ENCODE measurements around the gene MYMX. TPM values are rescaled to one million over a fixed set of nuclear protein-coding genes. Genes with fewer than 3 reads are reported as not detected.

Gene MYMX
- total RNA-seq, 2 experiments from 2014 or later = not detected

- DNase-seq (no peak), ATAC-seq (ENCODE audit: poor library complexity) (no peak)
- ChIA-PET CTCF (interaction anchor here (1.0 to 1.5 kb wide), 2 partner anchors 12 to 78 kb away, joined by 3 to 4 read pairs; partner anchors contain the start of genes AARS2 and SLC29A1), POLR2A (interaction anchor here (4.4 kb wide), 1 partner anchor 11 kb away, joined by 65 read pairs; the partner anchor contains the start of gene HSP90AB1)
- Mint-ChIP-seq H3K27ac (no peak overlapping the region), H3K4me3 (no peak overlapping the region), H3K36me3 (ENCODE audit: low read depth) (no peaks in the 10 kb centered on the region), H3K9me3 (no peaks in the 10 kb centered on the region), H3K4me1 (ENCODE audit: low read depth) (peaks cover 8% of the 10 kb centered on the region), H3K27me3 (no peaks in the 10 kb centered on the region)
- Histone ChIP-seq H3K36me3 (ENCODE audit: insufficient read depth, low read length) (no peaks in the 10 kb centered on the region), H3K27ac (ENCODE audit: low read depth in 1 of 2, low read length in 2 of 2) (no peak overlapping the region), H3K4me3 (ENCODE audit: low read length) (no peak overlapping the region), H3K4me1 (ENCODE audit: insufficient read depth, low read length) (peaks cover 18% of the 10 kb centered on the region), H3K27me3 (ENCODE audit: control insufficient read depth in 1 of 2, insufficient read depth in 2 of 2, low read length in 2 of 2) (no peaks in the 10 kb centered on the region), H3K9me3 (ENCODE audit: control insufficient read depth in 1 of 2, insufficient read depth in 1 of 2, low read length in 2 of 2) (no peaks in the 10 kb centered on the region)
- intact Hi-C loops (cut with DNase I, micrococcal nuclease) = loop anchor here in 1 of 2 experiments (5.0 kb wide), 1 partner anchor 138 kb away; no protein-coding TSS in a partner anchor
- TF ChIP-seq, protein P1, sequence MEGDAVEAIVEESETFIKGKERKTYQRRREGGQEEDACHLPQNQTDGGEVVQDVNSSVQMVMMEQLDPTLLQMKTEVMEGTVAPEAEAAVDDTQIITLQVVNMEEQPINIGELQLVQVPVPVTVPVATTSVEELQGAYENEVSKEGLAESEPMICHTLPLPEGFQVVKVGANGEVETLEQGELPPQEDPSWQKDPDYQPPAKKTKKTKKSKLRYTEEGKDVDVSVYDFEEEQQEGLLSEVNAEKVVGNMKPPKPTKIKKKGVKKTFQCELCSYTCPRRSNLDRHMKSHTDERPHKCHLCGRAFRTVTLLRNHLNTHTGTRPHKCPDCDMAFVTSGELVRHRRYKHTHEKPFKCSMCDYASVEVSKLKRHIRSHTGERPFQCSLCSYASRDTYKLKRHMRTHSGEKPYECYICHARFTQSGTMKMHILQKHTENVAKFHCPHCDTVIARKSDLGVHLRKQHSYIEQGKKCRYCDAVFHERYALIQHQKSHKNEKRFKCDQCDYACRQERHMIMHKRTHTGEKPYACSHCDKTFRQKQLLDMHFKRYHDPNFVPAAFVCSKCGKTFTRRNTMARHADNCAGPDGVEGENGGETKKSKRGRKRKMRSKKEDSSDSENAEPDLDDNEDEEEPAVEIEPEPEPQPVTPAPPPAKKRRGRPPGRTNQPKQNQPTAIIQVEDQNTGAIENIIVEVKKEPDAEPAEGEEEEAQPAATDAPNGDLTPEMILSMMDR (IDR thresholded peaks at IDR 0.05) = no peak
Observed at GRCh38 chr6:44235269-44235668, 18.5 kb downstream of the MYMX start.

DNA sequence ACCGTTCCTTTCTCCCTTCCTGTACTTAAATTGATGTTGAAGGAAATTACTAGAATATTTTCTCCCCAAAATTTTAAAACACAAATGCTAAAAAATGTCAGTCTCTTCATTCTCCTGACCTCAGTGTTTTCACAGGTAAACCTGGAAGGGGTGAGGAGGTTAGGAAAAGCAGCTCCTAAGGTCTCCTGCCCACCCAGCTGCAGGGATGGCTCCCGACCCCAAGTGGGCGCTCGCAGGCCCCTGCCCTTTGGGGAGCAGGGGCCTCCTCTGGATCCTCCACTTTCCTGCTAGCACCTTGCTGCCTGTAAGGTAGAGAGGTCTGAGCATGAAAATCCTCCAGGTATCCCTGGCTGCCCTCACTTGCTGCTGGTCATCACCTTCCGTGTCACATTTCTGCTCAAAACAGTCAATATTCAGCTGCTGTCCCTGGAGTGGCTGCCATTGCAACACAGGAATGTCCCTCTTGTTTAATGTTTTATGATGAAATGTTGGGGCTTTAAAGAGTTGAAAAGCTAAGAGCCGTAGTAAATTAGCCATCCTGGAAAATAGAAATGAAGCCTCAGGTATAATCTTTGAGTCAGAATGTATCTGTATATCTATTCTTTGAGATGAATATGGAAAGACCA, 19.3 kb downstream of the MYMX start:
- Mint-ChIP-seq H3K27me3 (no peaks in the 10 kb centered on the region), H3K4me1 (ENCODE audit: low read depth) (peaks cover 8% of the 10 kb centered on the region), H3K9me3 (no peaks in the 10 kb centered on the region), H3K36me3 (ENCODE audit: low read depth) (no peaks in the 10 kb centered on the region), H3K4me3 (peak overlapping the region; percentile 30), H3K27ac (no peak overlapping the region)
- H3K4me1 ChIP-seq (ENCODE audit: insufficient read depth, low read length) = peaks cover 18% of the 10 kb centered on the region
- DNase-seq = no peak
- no peaks in the 10 kb centered on the region for H3K36me3 ChIP-seq (ENCODE audit: insufficient read depth, low read length)
- no peaks in the 10 kb centered on the region for H3K27me3 ChIP-seq (ENCODE audit: control insufficient read depth in 1 of 2, insufficient read depth in 2 of 2, low read length in 2 of 2)
- no peak overlapping the region for H3K4me3 ChIP-seq (ENCODE audit: low read length)
- TF ChIP-seq, protein P1 (IDR thresholded peaks at IDR 0.05) = no peak
- intact Hi-C loops (cut with DNase I, micrococcal nuclease) = loop anchor here (2.0 to 5.0 kb wide), 2 partner anchors 13 to 139 kb away; partner anchors contain the start of gene SLC29A1 (in 1 of the 2)
- ChIA-PET CTCF (interaction anchor here (0.7 to 1.5 kb wide), 2 partner anchors 21 to 77 kb away, joined by 3 read pairs; partner anchors contain the start of genes AARS2 and SLC35B2), POLR2A (interaction anchor here (1.0 to 4.4 kb wide), 2 partner anchors 11 to 20 kb away, joined by 3 to 65 read pairs; partner anchors contain the start of gene HSP90AB1)
- no peak for ATAC-seq (ENCODE audit: poor library complexity)
- no peaks in the 10 kb centered on the region for H3K9me3 ChIP-seq (ENCODE audit: control insufficient read depth in 1 of 2, insufficient read depth in 1 of 2, low read length in 2 of 2)
- H3K27ac ChIP-seq (ENCODE audit: low read depth in 1 of 2, low read length in 2 of 2) = no peak overlapping the region

GRCh38 chr6:44237021-44237812, 20.5 kb downstream of the MYMX start:
- ATAC-seq (ENCODE audit: poor library complexity) (peak; percentile 77), DNase-seq (peak in 11 of 14 experiments; percentile 22 to 86 (median 56))
- H3K27ac ChIP-seq (ENCODE audit: low read depth in 1 of 2, low read length in 2 of 2) = peak overlapping the region; percentile 74 to 80
- Mint-ChIP-seq H3K4me1 (ENCODE audit: low read depth) (peaks cover 8% of the 10 kb centered on the region), H3K36me3 (ENCODE audit: low read depth) (no peaks in the 10 kb centered on the region), H3K27me3 (no peaks in the 10 kb centered on the region), H3K9me3 (no peaks in the 10 kb centered on the region), H3K4me3 (peak overlapping the region; percentile 90), H3K27ac (peak overlapping the region; percentile 86)
- TF ChIP-seq, protein P1 (IDR thresholded peaks at IDR 0.05) = no peak
- intact Hi-C loops (cut with DNase I, micrococcal nuclease) = loop anchor here (2.0 to 5.0 kb wide), 2 partner anchors 14 to 140 kb away; partner anchors contain the start of gene SLC29A1 (in 1 of the 2)
- no peaks in the 10 kb centered on the region for H3K27me3 ChIP-seq (ENCODE audit: control insufficient read depth in 1 of 2, insufficient read depth in 2 of 2, low read length in 2 of 2)
- no peaks in the 10 kb centered on the region for H3K36me3 ChIP-seq (ENCODE audit: insufficient read depth, low read length)
- CTCF ChIA-PET = interaction anchor here (0.9 to 2.1 kb wide), 8 partner anchors 10 to 141 kb away, joined by 3 to 13 read pairs (median 5); partner anchors contain the start of genes HSP90AB1, SLC29A1 and SLC35B2
- peak overlapping the region; percentile 64 for H3K4me3 ChIP-seq (ENCODE audit: low read length)
- POLR2A ChIA-PET = interaction anchor here (0.6 to 4.4 kb wide), 11 partner anchors 9 to 468 kb away, joined by 3 to 65 read pairs (median 4); partner anchors contain the start of genes CDC5L, HSP90AB1 and SLC29A1
- no peaks in the 10 kb centered on the region for H3K9me3 ChIP-seq (ENCODE audit: control insufficient read depth in 1 of 2, insufficient read depth in 1 of 2, low read length in 2 of 2)
- peaks cover 18% of the 10 kb centered on the region for H3K4me1 ChIP-seq (ENCODE audit: insufficient read depth, low read length)

All from CD4-positive, alpha-beta T cell (primary cell).